WERI-Rb-1 (cell line): Measurements from ENCODE around the gene PAOX.
"Not testable (repeated sequence)": the region's sequence is repeated elsewhere in the genome, so short reads cannot be mapped to it uniquely, and the experiment has no call there.

Experiments used
- DNase-seq: peaks from one replicate; pipeline ENCODE4 v3.0.0-alpha.2; 2020
- H3K27ac ChIP-seq: fragments of 250-450 bp; sonication (Bioruptor Pico); 2 replicates; pipeline ENCODE4 v1.5.1; 2020; ENCODE audit warnings: mild to moderate bottlenecking, moderate library complexity
- H3K27me3 ChIP-seq: fragments of 250-450 bp; sonication (Bioruptor Pico); 2 replicates; pipeline ENCODE4 v1.5.1; 2021; ENCODE audit warnings: mild to moderate bottlenecking, low read depth, moderate library complexity; ENCODE audit not compliant: insufficient read depth, severe bottlenecking
- H3K36me3 ChIP-seq: fragments of 250-450 bp; sonication (Bioruptor Pico); 2 replicates; pipeline ENCODE4 v1.5.1; 2020; ENCODE audit warnings: mild to moderate bottlenecking, moderate library complexity
- H3K4me3 ChIP-seq: 2 replicates; pipeline ENCODE4 v1.5.1; 2011; ENCODE audit warnings: low read depth, mild to moderate bottlenecking, control low read depth, low read length
- H3K9me3 ChIP-seq: fragments of 250-450 bp; sonication (Bioruptor Pico); 2 replicates; pipeline ENCODE4 v1.5.1; 2021; ENCODE audit warnings: mild to moderate bottlenecking, moderate library complexity; ENCODE audit not compliant: severe bottlenecking
- TF ChIP-seq, protein P1 (sequence below): IDR thresholded peaks from 2 replicates; pipeline ENCODE4 v1.5.1; 2011; ENCODE audit warnings: low read depth, mild to moderate bottlenecking, control low read depth, inconsistent platforms, low read length

Gene PAOX

DNA sequence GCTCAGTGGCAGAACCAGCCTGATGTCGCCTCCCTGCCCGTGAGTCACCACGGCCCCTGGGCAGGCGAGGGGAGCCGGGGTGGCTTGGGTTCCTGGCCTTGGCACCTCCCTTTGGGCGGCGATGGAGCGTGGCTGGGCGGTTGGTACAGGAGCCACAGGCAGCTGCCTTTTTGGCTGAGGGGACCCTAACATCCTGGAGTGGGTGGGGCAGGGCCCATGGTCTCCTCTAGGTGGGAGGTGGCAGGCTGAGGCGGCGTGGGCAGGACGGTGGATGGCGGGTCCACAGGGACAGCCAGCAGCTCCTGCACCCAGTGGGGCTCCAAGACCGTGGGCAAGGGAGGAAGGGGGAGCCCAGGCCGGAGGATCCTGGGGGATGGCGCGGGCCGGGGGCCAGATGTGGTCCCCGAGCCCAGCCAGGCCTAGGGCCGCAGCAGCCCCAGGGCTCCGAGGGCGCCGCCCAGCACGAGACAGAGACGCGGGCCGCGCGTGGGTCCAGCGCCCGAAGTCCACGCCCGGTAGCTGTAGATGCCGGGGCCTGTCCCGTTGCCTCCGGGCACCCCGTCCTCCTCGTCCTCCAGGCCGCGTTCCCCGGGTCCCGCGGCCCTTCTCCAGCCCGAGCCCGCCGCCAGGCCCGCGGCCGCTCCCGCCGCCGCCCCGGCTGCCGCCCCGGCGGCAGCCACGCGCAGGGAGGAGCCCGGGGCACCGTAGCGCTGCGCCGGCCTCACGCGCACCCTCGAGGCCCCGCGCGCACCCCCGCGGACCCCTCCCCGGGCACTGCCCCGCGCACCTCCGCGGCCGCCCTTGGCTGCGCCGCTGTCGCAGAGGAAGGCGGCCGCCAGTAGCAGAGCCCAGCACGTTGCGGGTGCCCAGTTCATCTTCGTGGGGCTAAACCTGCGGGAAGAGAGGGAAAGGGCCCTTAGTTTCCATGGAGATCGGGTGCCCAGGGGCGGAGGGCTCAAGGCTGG is 44.0 kb downstream of the PAOX start:
- Histone ChIP-seq H3K9me3 (no peaks in the 10 kb centered on the region), H3K4me3 (peak overlapping the region; percentile 27), H3K27me3 (no peaks in the 10 kb centered on the region), H3K36me3 (peaks cover 4% of the 10 kb centered on the region), H3K27ac (no peak overlapping the region)
- TF ChIP-seq, protein P1, sequence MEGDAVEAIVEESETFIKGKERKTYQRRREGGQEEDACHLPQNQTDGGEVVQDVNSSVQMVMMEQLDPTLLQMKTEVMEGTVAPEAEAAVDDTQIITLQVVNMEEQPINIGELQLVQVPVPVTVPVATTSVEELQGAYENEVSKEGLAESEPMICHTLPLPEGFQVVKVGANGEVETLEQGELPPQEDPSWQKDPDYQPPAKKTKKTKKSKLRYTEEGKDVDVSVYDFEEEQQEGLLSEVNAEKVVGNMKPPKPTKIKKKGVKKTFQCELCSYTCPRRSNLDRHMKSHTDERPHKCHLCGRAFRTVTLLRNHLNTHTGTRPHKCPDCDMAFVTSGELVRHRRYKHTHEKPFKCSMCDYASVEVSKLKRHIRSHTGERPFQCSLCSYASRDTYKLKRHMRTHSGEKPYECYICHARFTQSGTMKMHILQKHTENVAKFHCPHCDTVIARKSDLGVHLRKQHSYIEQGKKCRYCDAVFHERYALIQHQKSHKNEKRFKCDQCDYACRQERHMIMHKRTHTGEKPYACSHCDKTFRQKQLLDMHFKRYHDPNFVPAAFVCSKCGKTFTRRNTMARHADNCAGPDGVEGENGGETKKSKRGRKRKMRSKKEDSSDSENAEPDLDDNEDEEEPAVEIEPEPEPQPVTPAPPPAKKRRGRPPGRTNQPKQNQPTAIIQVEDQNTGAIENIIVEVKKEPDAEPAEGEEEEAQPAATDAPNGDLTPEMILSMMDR: no peak
- no peak for DNase-seq

DNA sequence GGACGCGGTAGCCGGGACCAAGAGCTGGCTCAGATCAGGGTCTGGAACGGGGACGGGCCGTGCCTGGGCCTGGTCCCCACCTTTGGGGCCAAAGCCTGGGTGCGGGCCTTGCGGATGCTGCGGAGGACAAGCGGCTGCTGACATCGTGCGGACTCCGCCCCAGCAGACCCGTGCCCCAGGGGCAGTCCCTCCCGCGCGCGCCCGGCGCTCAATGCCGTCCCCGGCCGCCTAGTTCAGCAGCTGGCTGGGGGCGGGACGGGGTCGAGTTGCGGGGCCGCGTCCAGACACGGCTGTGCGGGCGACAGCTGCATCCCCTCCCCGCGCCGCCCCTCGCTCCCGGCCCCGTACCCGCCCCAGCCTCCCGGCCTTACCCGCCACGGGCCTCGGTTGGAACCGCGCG is 45.0 kb downstream of the PAOX start:
- H3K4me3 ChIP-seq: peak overlapping the region; percentile 21; the same call in 1 of the 2 replicates
- not testable (repeated sequence) for H3K27me3 ChIP-seq, H3K9me3 ChIP-seq, DNase-seq, H3K27ac ChIP-seq, H3K36me3 ChIP-seq

DNA sequence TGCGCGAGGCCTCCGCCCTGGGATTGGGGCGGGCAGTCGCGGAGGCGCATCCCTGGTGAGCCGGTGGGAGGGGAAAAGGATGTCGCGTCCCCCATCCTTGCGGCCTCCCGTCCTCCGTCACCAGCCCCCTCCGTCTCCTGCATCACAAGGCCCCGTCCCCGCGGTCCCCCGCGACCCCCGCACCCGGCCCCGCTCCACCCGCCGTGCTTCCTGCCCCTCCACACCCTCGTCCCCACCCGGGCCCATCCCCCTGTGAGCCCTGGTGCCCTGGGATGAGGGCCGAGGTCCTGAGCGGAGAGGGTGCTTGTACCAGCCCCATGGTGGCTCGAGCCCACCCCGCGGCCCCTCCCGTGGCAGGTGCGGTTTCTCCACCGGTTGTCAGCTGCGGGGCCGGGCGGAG is 45.5 kb downstream of the PAOX start, which contains the start of gene SPRN:
SPRN (minus strand) TSS at position 25 of the 400 bp plus-strand sequence. CDS start 944 bp downstream, outside the sequence.
- DNase-seq, H3K27ac ChIP-seq, H3K27me3 ChIP-seq, H3K9me3 ChIP-seq, H3K36me3 ChIP-seq: not testable (repeated sequence)
- peak within 1 kb of the TSS; percentile 27 for H3K4me3 ChIP-seq

DNA sequence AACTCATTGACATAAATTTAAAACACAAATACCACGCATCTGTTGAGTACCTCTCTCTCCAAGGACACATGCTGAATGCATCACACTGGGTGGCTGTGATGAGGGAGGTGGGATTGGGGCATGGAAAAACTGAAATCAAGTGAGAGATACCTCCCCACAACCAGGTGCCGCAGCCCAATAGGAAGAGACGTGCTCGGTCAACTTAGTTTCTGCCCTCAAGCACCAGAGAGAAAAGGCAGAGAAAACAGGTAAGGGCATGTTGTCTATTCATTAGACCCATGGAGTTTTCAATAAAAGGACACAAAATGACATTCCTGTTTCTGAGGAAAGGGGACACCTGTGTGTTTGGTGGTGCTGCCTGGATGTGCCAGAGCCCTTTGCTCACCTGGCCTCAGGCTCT is 50.5 kb downstream of the PAOX start:
- H3K27me3 ChIP-seq, H3K36me3 ChIP-seq, H3K9me3 ChIP-seq, DNase-seq, H3K27ac ChIP-seq, H3K4me3 ChIP-seq: not testable (repeated sequence)

DNA sequence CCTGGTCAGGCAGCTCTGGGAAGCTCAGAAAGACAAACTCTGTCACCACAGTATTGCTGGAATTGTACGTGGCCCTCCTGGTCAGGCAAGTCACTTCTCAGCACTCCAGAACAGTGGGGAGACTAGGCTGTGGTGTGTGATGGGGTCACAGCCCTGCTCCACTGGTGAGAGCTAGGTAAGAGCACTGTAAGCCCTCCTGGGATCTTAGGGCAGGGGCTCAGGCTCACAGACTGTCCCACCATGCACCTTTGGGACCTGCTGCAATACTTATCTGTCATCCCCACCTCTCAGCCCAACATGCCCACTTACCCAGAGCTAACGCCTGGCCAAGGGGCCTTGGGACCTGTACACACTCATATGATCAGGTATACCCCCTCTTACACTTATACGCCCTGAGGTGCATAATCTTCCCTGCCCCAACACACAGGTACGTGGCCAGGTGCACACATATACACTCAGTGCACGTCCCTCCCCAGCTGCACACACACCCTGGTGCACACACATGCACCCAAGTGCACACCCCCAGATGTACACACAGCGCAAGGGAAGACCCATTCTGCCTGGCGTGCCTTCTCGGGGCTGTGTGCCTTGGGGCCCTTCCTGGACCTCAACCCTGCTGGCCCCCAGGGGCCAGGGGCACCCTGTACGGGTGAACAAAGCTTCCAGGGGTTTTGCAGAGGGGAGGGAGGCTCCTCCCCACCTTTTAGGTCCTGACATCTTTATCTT is 53.0 kb downstream of the PAOX start:
- H3K27me3 ChIP-seq, H3K36me3 ChIP-seq, DNase-seq, H3K27ac ChIP-seq, H3K4me3 ChIP-seq, H3K9me3 ChIP-seq: not testable (repeated sequence)

DNA sequence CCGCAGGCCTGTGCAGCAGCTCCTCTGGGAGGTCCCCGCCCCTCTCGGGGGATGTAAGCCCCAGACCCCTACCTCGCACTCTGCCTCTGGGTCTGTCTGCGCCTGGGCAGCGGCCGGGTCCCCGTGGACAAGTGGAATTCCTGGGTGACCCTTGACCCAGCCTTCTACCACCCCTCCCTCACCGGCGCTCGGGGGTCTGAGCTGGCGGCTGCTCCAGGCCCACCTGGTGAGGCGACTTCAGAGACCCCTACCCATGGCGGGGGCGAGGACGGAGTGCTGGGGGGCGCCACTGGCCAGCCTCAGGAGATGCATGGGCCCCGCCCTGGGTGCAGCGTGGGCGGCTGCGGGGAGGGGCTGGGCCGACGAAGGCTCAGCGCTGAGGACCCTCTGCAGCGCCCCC is 53.7 kb downstream of the PAOX start:
- DNase-seq, H3K27ac ChIP-seq, H3K4me3 ChIP-seq, H3K36me3 ChIP-seq, H3K27me3 ChIP-seq, H3K9me3 ChIP-seq: not testable (repeated sequence)

DNA sequence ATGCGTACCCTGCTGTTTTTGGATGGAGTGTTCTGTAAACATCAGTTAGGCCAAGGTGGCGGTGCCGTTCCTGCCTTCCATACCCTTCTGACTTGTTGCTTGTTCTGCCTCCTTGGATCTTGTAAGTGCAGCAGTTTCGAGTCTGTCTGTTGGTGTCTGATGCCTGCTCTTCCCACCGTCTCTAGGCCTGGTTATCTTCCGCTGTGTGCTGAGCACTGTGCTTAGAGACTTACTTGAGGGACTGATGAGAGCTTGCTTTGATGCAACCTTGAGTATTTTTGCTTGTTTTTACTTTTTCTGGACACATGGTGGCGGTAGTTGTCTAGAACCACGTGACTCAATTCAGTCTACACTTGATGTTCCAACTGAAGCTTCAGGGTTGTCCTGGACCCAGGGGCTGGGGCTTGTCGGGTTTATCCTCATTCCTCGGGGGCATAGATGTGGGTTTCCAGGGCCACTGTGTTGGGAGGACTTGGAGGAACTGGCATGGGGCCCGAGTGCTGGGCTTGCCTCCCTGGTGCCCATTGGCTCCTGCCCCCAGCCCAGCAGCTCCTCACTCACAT is 59.7 kb downstream of the PAOX start:
- peak; percentile 38 for DNase-seq
- Histone ChIP-seq H3K36me3 (no peaks in the 10 kb centered on the region), H3K9me3 (no peaks in the 10 kb centered on the region), H3K27ac (no peak overlapping the region), H3K27me3 (no peaks in the 10 kb centered on the region), H3K4me3 (no peak overlapping the region)
- TF ChIP-seq, protein P1: peak; percentile 72
